HL-60 (cell line): ENCODE results near the gene VPS51.

ENCODE experiments used
- DNase-seq, 2 experiments: peaks; one replicate each; pipeline ENCODE4 v3.0.0-alpha.2; 2010 to 2020; ENCODE audit warnings: low read depth in 1 of 2, low spot score in 1 of 2
- H3K27ac ChIP-seq: fragments of 250-450 bp; sonication (Bioruptor Pico); replicated peaks from 2 replicates; pipeline ENCODE4 v1.5.1; 2020; ENCODE audit warnings: mild to moderate bottlenecking, moderate library complexity
- H3K27me3 ChIP-seq: fragments of 250-450 bp; sonication (Bioruptor Pico); 2 replicates; pipeline ENCODE4 v1.5.1; 2021; ENCODE audit warnings: mild to moderate bottlenecking, moderate library complexity; ENCODE audit not compliant: insufficient read depth, poor library complexity, severe bottlenecking
- H3K4me3 ChIP-seq: replicated peaks from 2 replicates; pipeline ENCODE4 v1.5.1; 2011; ENCODE audit warnings: mild to moderate bottlenecking, control low read depth, low read length; ENCODE audit not compliant: insufficient read depth
- GABPA ChIP-seq: IDR thresholded peaks from 2 replicates; pipeline ENCODE4 v1.6.1; 2012; ENCODE audit warnings: low read depth
- POLR2AphosphoS5 ChIP-seq: IDR thresholded peaks from 2 replicates; pipeline ENCODE4 v1.6.1; 2012; ENCODE audit warnings: low read depth
- SPI1 ChIP-seq: IDR thresholded peaks from 2 replicates; pipeline ENCODE4 v1.6.1; 2012; ENCODE audit warnings: low read depth, mild to moderate bottlenecking, borderline replicate concordance
- TF ChIP-seq, protein P1 (sequence below): IDR thresholded peaks from 2 replicates; pipeline ENCODE4 v1.6.1; 2012; ENCODE audit warnings: low read depth; ENCODE audit not compliant: insufficient replicate concordance
- TF ChIP-seq, protein P2 (sequence below): IDR thresholded peaks from one replicate; pipeline ENCODE4 v1.5.1; 2011; ENCODE audit warnings: low read length, control low read depth, inconsistent platforms; ENCODE audit not compliant: insufficient read depth

The VPS51 gene

GRCh38 chr11:65156256-65156655 lies 60.2 kb downstream of the VPS51 start:
- no peak overlapping the region for H3K4me3 ChIP-seq

DNA sequence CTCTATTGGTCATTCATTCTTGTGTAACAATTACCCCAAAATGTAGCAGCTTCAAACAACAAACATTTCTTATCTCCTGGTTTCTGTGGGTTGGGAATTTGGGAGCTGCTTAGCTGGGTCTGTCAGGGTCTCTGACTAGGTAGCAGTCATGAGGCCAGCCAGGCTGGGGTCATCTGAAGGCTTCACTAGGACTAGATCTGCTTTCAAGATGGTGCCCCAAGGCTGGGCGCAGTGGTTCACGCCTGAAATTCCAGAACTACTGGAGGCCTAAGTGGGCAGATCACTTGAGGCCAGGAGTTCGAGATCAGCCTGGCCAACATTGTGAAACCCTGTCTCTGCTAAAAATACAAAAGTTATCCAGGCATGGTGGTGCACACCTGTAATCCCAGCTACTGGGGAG lies 60.9 kb downstream of the VPS51 start:
- TF ChIP-seq SPI1 (no peak), POLR2AphosphoS5 (no peak), GABPA (no peak)
- TF ChIP-seq, protein P1, sequence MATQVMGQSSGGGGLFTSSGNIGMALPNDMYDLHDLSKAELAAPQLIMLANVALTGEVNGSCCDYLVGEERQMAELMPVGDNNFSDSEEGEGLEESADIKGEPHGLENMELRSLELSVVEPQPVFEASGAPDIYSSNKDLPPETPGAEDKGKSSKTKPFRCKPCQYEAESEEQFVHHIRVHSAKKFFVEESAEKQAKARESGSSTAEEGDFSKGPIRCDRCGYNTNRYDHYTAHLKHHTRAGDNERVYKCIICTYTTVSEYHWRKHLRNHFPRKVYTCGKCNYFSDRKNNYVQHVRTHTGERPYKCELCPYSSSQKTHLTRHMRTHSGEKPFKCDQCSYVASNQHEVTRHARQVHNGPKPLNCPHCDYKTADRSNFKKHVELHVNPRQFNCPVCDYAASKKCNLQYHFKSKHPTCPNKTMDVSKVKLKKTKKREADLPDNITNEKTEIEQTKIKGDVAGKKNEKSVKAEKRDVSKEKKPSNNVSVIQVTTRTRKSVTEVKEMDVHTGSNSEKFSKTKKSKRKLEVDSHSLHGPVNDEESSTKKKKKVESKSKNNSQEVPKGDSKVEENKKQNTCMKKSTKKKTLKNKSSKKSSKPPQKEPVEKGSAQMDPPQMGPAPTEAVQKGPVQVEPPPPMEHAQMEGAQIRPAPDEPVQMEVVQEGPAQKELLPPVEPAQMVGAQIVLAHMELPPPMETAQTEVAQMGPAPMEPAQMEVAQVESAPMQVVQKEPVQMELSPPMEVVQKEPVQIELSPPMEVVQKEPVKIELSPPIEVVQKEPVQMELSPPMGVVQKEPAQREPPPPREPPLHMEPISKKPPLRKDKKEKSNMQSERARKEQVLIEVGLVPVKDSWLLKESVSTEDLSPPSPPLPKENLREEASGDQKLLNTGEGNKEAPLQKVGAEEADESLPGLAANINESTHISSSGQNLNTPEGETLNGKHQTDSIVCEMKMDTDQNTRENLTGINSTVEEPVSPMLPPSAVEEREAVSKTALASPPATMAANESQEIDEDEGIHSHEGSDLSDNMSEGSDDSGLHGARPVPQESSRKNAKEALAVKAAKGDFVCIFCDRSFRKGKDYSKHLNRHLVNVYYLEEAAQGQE, result no peak
- TF ChIP-seq, protein P2, sequence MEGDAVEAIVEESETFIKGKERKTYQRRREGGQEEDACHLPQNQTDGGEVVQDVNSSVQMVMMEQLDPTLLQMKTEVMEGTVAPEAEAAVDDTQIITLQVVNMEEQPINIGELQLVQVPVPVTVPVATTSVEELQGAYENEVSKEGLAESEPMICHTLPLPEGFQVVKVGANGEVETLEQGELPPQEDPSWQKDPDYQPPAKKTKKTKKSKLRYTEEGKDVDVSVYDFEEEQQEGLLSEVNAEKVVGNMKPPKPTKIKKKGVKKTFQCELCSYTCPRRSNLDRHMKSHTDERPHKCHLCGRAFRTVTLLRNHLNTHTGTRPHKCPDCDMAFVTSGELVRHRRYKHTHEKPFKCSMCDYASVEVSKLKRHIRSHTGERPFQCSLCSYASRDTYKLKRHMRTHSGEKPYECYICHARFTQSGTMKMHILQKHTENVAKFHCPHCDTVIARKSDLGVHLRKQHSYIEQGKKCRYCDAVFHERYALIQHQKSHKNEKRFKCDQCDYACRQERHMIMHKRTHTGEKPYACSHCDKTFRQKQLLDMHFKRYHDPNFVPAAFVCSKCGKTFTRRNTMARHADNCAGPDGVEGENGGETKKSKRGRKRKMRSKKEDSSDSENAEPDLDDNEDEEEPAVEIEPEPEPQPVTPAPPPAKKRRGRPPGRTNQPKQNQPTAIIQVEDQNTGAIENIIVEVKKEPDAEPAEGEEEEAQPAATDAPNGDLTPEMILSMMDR, result no peak
- DNase-seq, result no peak
- H3K27ac ChIP-seq, result peak overlapping the region; percentile 65
- H3K4me3 ChIP-seq, result no peak overlapping the region
- H3K27me3 ChIP-seq, result no peaks in the 10 kb centered on the region

More at GRCh38 chr11:65156256-65156655, 60.2 kb downstream of the VPS51 start:
- peak overlapping the region; percentile 65 for H3K27ac ChIP-seq
- TF ChIP-seq GABPA (no peak), POLR2AphosphoS5 (no peak), SPI1 (no peak)
- TF ChIP-seq, protein P2, result no peak
- TF ChIP-seq, protein P1, result no peak
- no peaks in the 10 kb centered on the region for H3K27me3 ChIP-seq
- no peak for DNase-seq

- H3K4me3 ChIP-seq, result no peak overlapping the region
- H3K27ac ChIP-seq, result no peak overlapping the region
- no peak for DNase-seq
Observed at GRCh38 chr11:65157336-65157735, 61.3 kb downstream of the VPS51 start.

More at GRCh38 chr11:65157336-65157735, 61.3 kb downstream of the VPS51 start:
- no peaks in the 10 kb centered on the region for H3K27me3 ChIP-seq
- TF ChIP-seq SPI1, result no peak
- no peak for TF ChIP-seq POLR2AphosphoS5
- TF ChIP-seq, protein P2, result no peak
- TF ChIP-seq, protein P1, result no peak
- no peak for TF ChIP-seq GABPA
